Gastroesophageal sphincter (tissue), 3 donors: ENCODE results near the gene MYADML2.

Experiments
- CTCF ChIP-seq, 4 experiments: fragments of 200-600 bp in 2 of 4; fragments of 450-650 bp in 2 of 4; sonication (generic) in 1 of 4; IDR thresholded peaks; one replicate each; pipeline ENCODE4 v1.5.1; 2017 to 2019; ENCODE audit warnings: antibody characterized with exemption in 4 of 4, mild to moderate bottlenecking in 2 of 4, moderate library complexity in 2 of 4
- POLR2AphosphoS5 ChIP-seq: sonication (generic); formaldehyde crosslinking; IDR thresholded peaks from one replicate; pipeline ENCODE4 v1.6.1; 2017; ENCODE audit warnings: antibody characterized with exemption

- no peak for TF ChIP-seq CTCF (IDR thresholded peaks at IDR 0.05)
- no peak for TF ChIP-seq POLR2AphosphoS5
Observed at GRCh38 chr17:81922566-81923301, 24.3 kb downstream of the MYADML2 start.
